Uterine smooth muscle cell (primary cell): ENCODE data around the gene ACSS2. TPM values are rescaled to one million over a fixed set of nuclear protein-coding genes. Genes with fewer than 3 reads are reported as not detected.

Experiments
- total RNA-seq: library from RNA; depleted of rRNA; stranded (reverse); fragments of >200 nt; gene quantifications from 2 replicates; pipeline ENCODE4 v1.2.3, GENCODE V29; 2014

Gene ACSS2, protein sequence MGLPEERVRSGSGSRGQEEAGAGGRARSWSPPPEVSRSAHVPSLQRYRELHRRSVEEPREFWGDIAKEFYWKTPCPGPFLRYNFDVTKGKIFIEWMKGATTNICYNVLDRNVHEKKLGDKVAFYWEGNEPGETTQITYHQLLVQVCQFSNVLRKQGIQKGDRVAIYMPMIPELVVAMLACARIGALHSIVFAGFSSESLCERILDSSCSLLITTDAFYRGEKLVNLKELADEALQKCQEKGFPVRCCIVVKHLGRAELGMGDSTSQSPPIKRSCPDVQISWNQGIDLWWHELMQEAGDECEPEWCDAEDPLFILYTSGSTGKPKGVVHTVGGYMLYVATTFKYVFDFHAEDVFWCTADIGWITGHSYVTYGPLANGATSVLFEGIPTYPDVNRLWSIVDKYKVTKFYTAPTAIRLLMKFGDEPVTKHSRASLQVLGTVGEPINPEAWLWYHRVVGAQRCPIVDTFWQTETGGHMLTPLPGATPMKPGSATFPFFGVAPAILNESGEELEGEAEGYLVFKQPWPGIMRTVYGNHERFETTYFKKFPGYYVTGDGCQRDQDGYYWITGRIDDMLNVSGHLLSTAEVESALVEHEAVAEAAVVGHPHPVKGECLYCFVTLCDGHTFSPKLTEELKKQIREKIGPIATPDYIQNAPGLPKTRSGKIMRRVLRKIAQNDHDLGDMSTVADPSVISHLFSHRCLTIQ
- total RNA-seq: 66.3 and 69.7 TPM in 2 replicates

DNA sequence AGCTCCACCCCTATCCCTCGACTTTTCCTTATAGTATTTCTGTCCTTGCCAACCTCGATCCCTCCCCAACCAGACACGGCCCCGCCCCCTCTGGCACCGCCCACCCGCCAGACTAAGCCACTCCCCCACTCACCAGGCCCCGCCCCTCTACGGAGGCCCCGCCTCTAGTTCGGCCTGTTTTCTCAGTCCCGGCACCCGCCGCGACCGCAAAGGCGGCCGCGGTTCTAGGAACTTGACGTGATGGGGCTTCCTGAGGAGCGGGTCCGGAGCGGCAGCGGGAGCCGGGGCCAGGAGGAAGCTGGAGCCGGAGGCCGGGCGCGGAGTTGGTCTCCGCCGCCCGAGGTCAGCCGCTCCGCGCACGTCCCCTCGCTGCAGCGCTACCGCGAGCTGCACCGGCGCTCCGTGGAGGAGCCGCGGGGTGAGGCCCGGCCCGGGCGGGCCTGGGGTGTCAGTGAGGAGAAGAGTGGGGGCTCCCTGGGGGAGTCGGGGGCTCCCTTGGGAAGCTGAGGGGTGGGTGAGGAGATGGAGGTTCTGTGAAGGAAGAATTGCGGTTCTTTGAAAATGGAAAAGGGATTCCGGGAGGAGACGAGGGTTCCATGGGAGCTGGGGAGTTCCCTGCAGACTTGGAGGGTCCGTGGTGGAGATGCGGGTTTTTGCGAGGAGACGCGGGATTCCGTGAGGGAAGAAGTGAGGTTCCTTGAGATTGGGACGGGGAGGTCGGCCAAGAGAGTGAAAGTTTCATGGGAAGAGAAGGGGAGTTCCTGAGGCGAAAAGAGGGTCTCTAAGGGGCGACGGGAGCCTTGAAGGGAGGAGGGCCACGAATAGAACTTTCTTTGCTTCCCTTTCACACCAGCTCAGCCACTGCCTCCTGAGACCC, at the start of gene ACSS2:
ACSS2 (plus strand) TSS at position 207 of the 877 bp plus-strand sequence; CDS start at position 241, 34 bp downstream.

DNA sequence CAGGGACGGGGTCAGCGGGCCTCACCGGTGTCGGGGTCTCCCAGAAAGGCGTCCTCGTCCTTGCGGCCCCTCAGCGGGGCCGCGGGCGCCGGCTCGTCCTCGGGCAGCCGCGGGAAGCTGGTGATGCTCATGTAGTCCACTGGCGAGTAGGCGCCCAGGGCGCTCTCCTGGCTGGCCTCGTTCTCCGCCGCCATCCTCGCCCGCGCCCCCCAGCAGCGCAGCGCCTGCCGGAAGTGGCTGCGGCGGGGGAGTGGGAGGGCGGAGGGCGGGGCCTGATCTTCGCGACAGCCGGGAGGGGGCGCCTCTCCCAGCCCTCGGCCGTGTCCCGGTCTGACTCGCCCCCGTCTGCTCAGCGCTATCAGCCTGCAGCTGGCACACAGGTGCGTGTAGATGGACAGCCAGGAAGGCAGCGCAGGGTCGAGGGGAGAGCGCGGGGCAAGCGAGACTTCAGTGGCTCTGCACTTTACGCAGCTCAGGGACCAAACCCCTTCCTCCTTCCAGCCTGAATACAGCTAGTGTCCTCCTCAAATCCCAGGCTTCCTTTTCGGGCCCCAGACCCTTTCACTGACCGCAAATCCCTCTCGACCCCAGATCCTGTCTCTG, 3.7 kb upstream of the ACSS2 start, which contains the start of gene GGT7:
GGT7 (minus strand) TSS at position 235 of the 603 bp plus-strand sequence; CDS start at position 194, 41 bp downstream.

DNA sequence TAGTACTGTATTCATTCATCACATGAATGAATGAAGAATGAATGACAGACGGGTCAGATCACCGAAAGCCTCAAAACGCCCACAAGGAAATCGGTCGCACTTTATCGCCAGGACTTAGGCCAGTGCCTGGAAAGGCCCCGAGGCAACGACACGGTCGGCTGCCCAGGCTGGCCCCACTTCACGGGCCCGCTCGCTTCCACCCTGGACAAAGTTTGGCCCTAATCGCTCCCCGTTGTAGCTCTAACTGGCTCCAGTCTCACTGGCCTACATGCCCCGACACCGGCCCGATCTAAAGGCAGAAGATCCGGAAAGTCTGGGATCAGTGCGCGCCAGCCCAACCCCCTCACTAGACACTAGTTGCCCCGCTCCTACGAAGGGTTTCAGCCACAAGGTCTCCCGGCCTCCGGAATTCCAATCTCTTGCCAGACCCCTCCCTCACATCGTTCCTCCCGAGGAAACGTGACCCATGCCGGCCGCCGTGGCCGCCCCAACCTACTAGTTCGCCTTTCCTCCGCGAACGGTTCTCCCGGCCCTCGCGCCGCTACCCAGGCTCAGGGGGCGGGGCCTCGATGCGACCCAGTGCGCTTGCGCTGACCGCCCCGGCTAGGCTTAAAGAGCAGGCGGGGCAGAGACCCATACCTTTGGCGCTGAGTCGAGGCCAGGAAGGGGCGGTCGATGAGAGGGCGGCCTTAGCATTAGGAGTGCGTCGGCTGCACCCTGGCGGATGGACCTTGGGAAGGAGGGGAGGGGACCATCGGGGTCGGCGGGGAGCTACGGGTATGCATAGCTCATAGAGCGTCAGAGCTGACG, 79.0 kb downstream of the ACSS2 start, which contains the start of the genes GSS and MYH7B:
GSS (minus strand) TSS at position 576 of the 810 bp plus-strand sequence. CDS start 3,954 bp downstream, outside the sequence.
MYH7B (plus strand) TSS at position 638 of the 810 bp plus-strand sequence. CDS start 22,138 bp downstream, outside the sequence.

Other genes with a start within 250 kb of the ACSS2 start
- gene PIGU, start 199.5 kb upstream of the ACSS2 start, total RNA-seq: 6.4 and 8.2 TPM in 2 replicates
- gene TP53INP2, start 172.3 kb upstream of the ACSS2 start, total RNA-seq: 1.3 and 1.4 TPM in 2 replicates
- 7.0 and 9.6 TPM in 2 replicates for gene NCOA6, start 51.0 kb upstream of the ACSS2 start, total RNA-seq
- 8.5 and 18.2 TPM in 2 replicates for gene GGT7, start 3.8 kb upstream of the ACSS2 start, total RNA-seq
- gene GSS, start 79.2 kb downstream of the ACSS2 start, total RNA-seq: 75.7 and 104 TPM in 2 replicates
- gene MYH7B, start 79.3 kb downstream of the ACSS2 start, total RNA-seq: under 0.01 and 0.33 TPM in 2 replicates
- 77.4 and 78.1 TPM in 2 replicates for gene TRPC4AP, start 216.2 kb downstream of the ACSS2 start, total RNA-seq